Tibial nerve (tissue), 3 donors: ENCODE data around the gene WSCD2.

Source experiments
- POLR2A ChIP-seq, 2 donors: fragments of 450-650 bp; IDR thresholded peaks; one replicate each; pipeline ENCODE4 v1.6.1; 2017; ENCODE audit warnings: antibody characterized with exemption in 2 of 2, mild to moderate bottlenecking in 2 of 2, moderate library complexity in 2 of 2
- TF ChIP-seq, protein P1 (sequence below), 5 experiments: fragments of 200-600 bp in 3 of 5; fragments of 450-650 bp in 2 of 5; sonication (generic) in 3 of 5; IDR thresholded peaks; one replicate each; pipeline ENCODE4 v1.5.1; 2016 to 2019; ENCODE audit warnings: antibody characterized with exemption in 5 of 5, mild to moderate bottlenecking in 3 of 5, moderate library complexity in 2 of 5

DNA sequence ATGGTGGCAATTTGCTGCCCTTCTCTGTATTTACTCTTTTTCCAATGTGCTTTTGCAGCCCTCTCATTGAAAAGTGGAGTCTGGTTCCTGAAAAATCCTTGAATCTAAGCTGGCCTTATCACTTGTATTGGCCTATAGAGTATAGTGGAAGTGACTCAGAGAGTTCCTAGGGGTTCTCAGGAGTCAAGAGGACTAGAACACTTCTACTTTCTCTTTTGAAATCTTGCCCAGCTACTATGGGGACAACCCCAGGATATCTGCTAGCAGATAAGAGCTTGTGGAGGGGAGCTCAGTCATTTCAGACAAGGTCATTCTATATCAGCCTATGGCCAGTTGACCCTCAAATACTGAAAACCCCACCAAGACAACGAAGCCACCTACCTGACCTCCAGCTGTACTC, 26.7 kb upstream of the WSCD2 start:
- TF ChIP-seq, protein P1, sequence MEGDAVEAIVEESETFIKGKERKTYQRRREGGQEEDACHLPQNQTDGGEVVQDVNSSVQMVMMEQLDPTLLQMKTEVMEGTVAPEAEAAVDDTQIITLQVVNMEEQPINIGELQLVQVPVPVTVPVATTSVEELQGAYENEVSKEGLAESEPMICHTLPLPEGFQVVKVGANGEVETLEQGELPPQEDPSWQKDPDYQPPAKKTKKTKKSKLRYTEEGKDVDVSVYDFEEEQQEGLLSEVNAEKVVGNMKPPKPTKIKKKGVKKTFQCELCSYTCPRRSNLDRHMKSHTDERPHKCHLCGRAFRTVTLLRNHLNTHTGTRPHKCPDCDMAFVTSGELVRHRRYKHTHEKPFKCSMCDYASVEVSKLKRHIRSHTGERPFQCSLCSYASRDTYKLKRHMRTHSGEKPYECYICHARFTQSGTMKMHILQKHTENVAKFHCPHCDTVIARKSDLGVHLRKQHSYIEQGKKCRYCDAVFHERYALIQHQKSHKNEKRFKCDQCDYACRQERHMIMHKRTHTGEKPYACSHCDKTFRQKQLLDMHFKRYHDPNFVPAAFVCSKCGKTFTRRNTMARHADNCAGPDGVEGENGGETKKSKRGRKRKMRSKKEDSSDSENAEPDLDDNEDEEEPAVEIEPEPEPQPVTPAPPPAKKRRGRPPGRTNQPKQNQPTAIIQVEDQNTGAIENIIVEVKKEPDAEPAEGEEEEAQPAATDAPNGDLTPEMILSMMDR (IDR thresholded peaks at IDR 0.05), result no peak
- TF ChIP-seq POLR2A (IDR thresholded peaks at IDR 0.05), result no peak
